KMS-11 (cell line): Measurements from ENCODE around the gene MCTP1.

Experiments
- H2AFZ ChIP-seq: fragments of 200-600 bp; sonication (generic); 2 replicates; pipeline ENCODE4 v1.6.1; 2016; ENCODE audit warnings: antibody characterized with exemption, mixed run types, low read depth
- H3K27ac ChIP-seq: fragments of 200-600 bp; sonication (generic); 2 replicates; pipeline ENCODE4 v1.6.1; 2016; ENCODE audit warnings: mild to moderate bottlenecking, mixed run types
- H3K27me3 ChIP-seq: fragments of 200-600 bp; sonication (generic); 2 replicates; pipeline ENCODE4 v1.6.1; 2017; ENCODE audit warnings: mild to moderate bottlenecking, low read depth, mixed run types, moderate library complexity; ENCODE audit not compliant: insufficient read depth
- H3K36me3 ChIP-seq: fragments of 200-600 bp; sonication (generic); 2 replicates; pipeline ENCODE4 v1.6.1; 2017; ENCODE audit warnings: mild to moderate bottlenecking, mixed run types; ENCODE audit not compliant: insufficient read depth
- H3K4me1 ChIP-seq: fragments of 200-600 bp; sonication (generic); 2 replicates; pipeline ENCODE4 v1.6.1; 2016; ENCODE audit warnings: mild to moderate bottlenecking, low read depth, mixed run types; ENCODE audit not compliant: poor library complexity, severe bottlenecking
- H3K4me2 ChIP-seq: fragments of 200-600 bp; sonication (generic); 2 replicates; pipeline ENCODE4 v1.7.0; 2016; ENCODE audit warnings: mild to moderate bottlenecking, mixed run types
- H3K4me3 ChIP-seq: fragments of 200-600 bp; sonication (generic); IDR thresholded peaks from 2 replicates; pipeline ENCODE4 v1.6.1; 2017; ENCODE audit warnings: low read depth, low read length, mixed read lengths; ENCODE audit not compliant: insufficient read depth
- H3K79me2 ChIP-seq: fragments of 200-600 bp; sonication (generic); 2 replicates; pipeline ENCODE4 v1.6.1; 2016; ENCODE audit warnings: low read depth, mixed run types; ENCODE audit not compliant: insufficient read depth
- H3K9ac ChIP-seq: fragments of 200-600 bp; sonication (generic); 2 replicates; pipeline ENCODE4 v1.6.1; 2016; ENCODE audit warnings: mild to moderate bottlenecking, mixed run types
- H4K20me1 ChIP-seq: fragments of 200-600 bp; sonication (generic); 2 replicates; pipeline ENCODE4 v1.6.1; 2016; ENCODE audit warnings: mild to moderate bottlenecking, mixed run types; ENCODE audit not compliant: insufficient read depth
- CTCF ChIP-seq: fragments of 200-600 bp; sonication (generic); conservative IDR thresholded peaks from 2 replicates; pipeline ENCODE4 v1.6.1; 2017; ENCODE audit warnings: low read depth, mild to moderate bottlenecking, antibody characterized with exemption, low read length, moderate library complexity, mixed read lengths

Gene MCTP1

DNA sequence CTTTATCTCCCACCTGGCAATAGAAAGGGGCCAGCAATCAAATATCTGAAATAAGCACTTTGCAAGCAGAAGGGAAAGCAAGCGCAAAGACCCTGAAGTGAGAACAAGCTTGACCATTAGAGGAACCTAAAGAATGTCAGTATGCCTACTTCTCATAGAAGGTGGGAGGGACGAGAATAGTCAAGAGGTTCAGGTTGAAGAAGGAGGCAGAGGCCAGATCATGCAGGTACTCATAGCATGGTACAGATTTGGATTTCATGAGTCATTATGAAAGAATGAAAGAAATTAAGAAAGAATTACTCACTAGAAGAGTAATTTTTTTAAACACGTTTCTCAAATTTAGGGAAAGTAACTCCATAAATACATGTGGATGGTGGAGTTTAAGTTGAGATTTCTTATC lies 33.7 kb downstream of the MCTP1 start:
- no peaks in the 10 kb centered on the region for H3K27me3 ChIP-seq
- no peak for TF ChIP-seq CTCF
- no peaks in the 10 kb centered on the region for H3K4me1 ChIP-seq
- H4K20me1 ChIP-seq = no peaks in the 10 kb centered on the region
- H3K9ac ChIP-seq = no peak overlapping the region
- no peak overlapping the region for H2AFZ ChIP-seq
- H3K4me3 ChIP-seq = no peak overlapping the region
- H3K79me2 ChIP-seq = no peaks in the 10 kb centered on the region
- no peak overlapping the region for H3K4me2 ChIP-seq
- no peak overlapping the region for H3K27ac ChIP-seq
- H3K36me3 ChIP-seq = no peaks in the 10 kb centered on the region

DNA sequence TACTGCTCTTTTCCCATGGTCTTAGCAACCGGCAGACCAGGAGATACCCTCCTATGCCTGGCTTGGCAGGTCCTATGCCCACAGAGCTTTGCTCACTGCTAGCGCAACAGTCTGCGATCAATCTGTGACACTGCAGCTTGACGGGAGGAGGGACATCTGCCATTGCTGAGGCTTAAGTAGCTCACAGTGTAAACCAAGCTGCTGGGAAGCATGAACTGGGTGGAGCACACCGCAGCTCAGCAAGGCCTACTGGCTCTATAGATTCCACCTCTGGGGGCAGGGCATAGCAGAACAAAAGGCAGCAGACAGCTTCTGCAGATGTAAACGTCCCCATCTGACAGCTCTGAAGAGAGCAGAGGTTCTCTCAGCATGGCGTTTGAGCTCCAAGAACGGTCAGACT lies 40.4 kb downstream of the MCTP1 start:
- Histone ChIP-seq H3K79me2 (no peaks in the 10 kb centered on the region), H3K36me3 (no peaks in the 10 kb centered on the region), H3K27me3 (no peaks in the 10 kb centered on the region), H2AFZ (no peak overlapping the region), H3K9ac (no peak overlapping the region), H3K4me1 (no peaks in the 10 kb centered on the region), H3K27ac (no peak overlapping the region), H3K4me3 (no peak overlapping the region), H3K4me2 (no peak overlapping the region), H4K20me1 (no peaks in the 10 kb centered on the region)
- TF ChIP-seq CTCF = no peak

DNA sequence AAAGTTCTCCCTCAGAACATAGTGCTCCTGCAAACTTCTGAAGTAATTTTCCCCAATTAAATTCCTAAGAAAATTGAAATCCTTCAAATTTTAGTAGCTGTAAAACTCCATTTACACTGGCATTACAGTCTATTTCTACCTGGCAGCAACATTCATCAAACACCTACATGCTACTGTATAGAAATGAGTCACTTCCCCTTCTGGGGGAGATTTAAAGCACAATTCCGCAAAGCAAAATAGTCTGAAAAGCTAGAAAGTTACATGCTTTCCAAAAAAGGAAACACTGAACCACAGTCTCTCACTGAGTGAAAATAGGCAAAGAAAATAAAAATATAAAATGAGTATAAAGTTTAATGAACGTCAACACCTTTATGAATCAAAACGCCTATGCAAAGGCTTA lies 43.3 kb downstream of the MCTP1 start:
- Histone ChIP-seq H3K4me2 (no peak overlapping the region), H3K9ac (no peak overlapping the region), H3K36me3 (no peaks in the 10 kb centered on the region), H3K4me1 (no peaks in the 10 kb centered on the region), H3K27ac (no peak overlapping the region), H2AFZ (no peak overlapping the region), H3K27me3 (no peaks in the 10 kb centered on the region), H4K20me1 (no peaks in the 10 kb centered on the region), H3K79me2 (no peaks in the 10 kb centered on the region), H3K4me3 (no peak overlapping the region)
- TF ChIP-seq CTCF = no peak

GRCh38 chr5:95241161-95241560 lies 43.7 kb downstream of the MCTP1 start:
- no peaks in the 10 kb centered on the region for H3K27me3 ChIP-seq
- H3K36me3 ChIP-seq = no peaks in the 10 kb centered on the region
- no peak overlapping the region for H3K9ac ChIP-seq
- no peak overlapping the region for H2AFZ ChIP-seq
- no peak overlapping the region for H3K4me3 ChIP-seq
- no peak for TF ChIP-seq CTCF
- no peaks in the 10 kb centered on the region for H4K20me1 ChIP-seq
- H3K27ac ChIP-seq = no peak overlapping the region
- no peaks in the 10 kb centered on the region for H3K4me1 ChIP-seq
- H3K4me2 ChIP-seq = no peak overlapping the region
- no peaks in the 10 kb centered on the region for H3K79me2 ChIP-seq
